PFSK-1 (cell line): Measurements from ENCODE around the gene PTPN4.

Source experiments
- FOXP2 ChIP-seq: optimal IDR thresholded peaks from 2 replicates; pipeline ENCODE3; 2011; ENCODE audit warnings: borderline replicate concordance, control low read depth, inconsistent platforms; ENCODE audit not compliant: insufficient read depth; ENCODE audit errors: extremely low read length, extremely low read depth
- POLR2AphosphoS5 ChIP-seq: IDR thresholded peaks from 2 replicates; pipeline ENCODE4 v1.6.1; 2012; ENCODE audit warnings: low read depth, mild to moderate bottlenecking, control low read depth, low read length, moderate library complexity
- SIN3A ChIP-seq: IDR thresholded peaks from 2 replicates; pipeline ENCODE4 v1.6.1; 2012; ENCODE audit warnings: mild to moderate bottlenecking, low read length, moderate library complexity, borderline replicate concordance; ENCODE audit not compliant: insufficient read depth
- TAF1 ChIP-seq: IDR thresholded peaks from 2 replicates; pipeline ENCODE4 v1.6.1; 2012; ENCODE audit warnings: low read length, control low read depth, borderline replicate concordance; ENCODE audit not compliant: insufficient read depth
- TF ChIP-seq, protein P1 (sequence below), 2 experiments: IDR thresholded peaks; 2 replicates each; pipeline versions ENCODE4 v1.6.1 to v1.8.0; 2011 to 2012; ENCODE audit warnings: low read depth in 2 of 2, low read length in 2 of 2, control low read depth in 1 of 2, inconsistent platforms in 1 of 2, mild to moderate bottlenecking in 1 of 2, moderate library complexity in 1 of 2; ENCODE audit not compliant: insufficient read depth in 1 of 2

The PTPN4 gene

GRCh38 chr2:119860924-119861323 lies 101.2 kb downstream of the PTPN4 start:
- no peak for TF ChIP-seq FOXP2
- TF ChIP-seq TAF1 = no peak
- TF ChIP-seq, protein P1, sequence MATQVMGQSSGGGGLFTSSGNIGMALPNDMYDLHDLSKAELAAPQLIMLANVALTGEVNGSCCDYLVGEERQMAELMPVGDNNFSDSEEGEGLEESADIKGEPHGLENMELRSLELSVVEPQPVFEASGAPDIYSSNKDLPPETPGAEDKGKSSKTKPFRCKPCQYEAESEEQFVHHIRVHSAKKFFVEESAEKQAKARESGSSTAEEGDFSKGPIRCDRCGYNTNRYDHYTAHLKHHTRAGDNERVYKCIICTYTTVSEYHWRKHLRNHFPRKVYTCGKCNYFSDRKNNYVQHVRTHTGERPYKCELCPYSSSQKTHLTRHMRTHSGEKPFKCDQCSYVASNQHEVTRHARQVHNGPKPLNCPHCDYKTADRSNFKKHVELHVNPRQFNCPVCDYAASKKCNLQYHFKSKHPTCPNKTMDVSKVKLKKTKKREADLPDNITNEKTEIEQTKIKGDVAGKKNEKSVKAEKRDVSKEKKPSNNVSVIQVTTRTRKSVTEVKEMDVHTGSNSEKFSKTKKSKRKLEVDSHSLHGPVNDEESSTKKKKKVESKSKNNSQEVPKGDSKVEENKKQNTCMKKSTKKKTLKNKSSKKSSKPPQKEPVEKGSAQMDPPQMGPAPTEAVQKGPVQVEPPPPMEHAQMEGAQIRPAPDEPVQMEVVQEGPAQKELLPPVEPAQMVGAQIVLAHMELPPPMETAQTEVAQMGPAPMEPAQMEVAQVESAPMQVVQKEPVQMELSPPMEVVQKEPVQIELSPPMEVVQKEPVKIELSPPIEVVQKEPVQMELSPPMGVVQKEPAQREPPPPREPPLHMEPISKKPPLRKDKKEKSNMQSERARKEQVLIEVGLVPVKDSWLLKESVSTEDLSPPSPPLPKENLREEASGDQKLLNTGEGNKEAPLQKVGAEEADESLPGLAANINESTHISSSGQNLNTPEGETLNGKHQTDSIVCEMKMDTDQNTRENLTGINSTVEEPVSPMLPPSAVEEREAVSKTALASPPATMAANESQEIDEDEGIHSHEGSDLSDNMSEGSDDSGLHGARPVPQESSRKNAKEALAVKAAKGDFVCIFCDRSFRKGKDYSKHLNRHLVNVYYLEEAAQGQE (IDR thresholded peaks at IDR 0.05; ENCODE audit: insufficient read depth in 1 of 2, low read depth in 2 of 2, low read length in 2 of 2) = no peak

DNA sequence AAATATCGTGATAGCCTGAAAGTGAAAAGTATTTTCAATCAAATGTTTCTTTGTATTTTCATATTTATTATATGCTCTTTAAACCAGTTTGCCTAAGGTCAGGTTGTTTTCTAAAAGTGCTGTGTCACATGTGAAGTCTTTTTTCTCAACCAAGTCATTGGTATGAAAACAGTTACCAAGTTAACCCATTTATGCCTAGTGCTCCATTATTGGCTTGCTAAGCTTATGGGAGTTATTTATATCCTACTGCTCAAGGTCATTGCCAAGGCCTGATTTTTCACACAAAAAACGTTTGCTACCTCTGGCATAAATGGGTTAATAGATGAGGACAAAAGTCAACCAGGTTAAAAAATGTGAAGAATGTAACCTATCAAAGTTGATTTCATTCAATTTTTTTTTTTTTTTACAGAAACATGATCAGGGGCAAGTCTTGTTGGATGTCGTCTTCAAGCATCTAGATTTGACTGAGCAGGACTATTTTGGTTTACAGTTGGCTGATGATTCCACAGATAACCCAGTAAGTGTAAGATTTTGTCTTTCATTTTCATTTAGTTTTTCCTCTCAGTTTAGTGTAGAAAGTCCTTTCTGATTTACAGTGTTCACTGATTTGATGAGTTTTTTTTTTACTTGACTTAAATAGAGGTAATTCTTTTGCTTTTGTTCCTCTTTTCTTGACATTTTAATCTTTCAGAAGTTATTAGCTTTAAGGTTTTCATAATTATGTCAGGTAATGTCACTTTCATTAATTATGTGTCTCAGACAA lies 102.6 kb downstream of the PTPN4 start:
- no peak for TF ChIP-seq TAF1
- no peak for TF ChIP-seq FOXP2
- no peak for TF ChIP-seq SIN3A
- no peak for TF ChIP-seq POLR2AphosphoS5
- TF ChIP-seq, protein P1 (IDR thresholded peaks at IDR 0.05; ENCODE audit: insufficient read depth in 1 of 2, low read depth in 2 of 2, low read length in 2 of 2) = no peak

- TF ChIP-seq POLR2AphosphoS5 = no peak
Measured at GRCh38 chr2:119864318-119864717, 104.6 kb downstream of the PTPN4 start.

DNA sequence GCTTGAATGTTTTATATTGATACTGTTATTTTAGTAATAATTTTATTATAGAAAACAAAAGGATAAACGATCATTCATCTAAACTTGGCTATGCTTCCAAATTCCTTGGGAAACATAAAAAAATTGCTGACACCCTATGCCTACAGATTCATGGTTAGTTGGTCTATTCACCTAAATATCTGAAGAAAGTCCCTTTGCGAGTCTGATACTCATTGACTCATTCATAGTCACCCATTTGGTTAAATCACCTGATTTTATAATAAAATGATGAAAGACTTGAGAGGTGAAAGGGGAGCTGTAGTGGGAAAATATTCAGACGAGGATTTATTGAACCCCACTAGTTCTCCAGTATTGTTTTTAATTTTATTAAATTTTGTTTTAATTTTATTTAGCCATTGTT lies 112.0 kb downstream of the PTPN4 start:
- TF ChIP-seq POLR2AphosphoS5 (no peak), FOXP2 (no peak), TAF1 (no peak), SIN3A (no peak)
- TF ChIP-seq, protein P1 (IDR thresholded peaks at IDR 0.05; ENCODE audit: insufficient read depth in 1 of 2, low read depth in 2 of 2, low read length in 2 of 2) = no peak

DNA sequence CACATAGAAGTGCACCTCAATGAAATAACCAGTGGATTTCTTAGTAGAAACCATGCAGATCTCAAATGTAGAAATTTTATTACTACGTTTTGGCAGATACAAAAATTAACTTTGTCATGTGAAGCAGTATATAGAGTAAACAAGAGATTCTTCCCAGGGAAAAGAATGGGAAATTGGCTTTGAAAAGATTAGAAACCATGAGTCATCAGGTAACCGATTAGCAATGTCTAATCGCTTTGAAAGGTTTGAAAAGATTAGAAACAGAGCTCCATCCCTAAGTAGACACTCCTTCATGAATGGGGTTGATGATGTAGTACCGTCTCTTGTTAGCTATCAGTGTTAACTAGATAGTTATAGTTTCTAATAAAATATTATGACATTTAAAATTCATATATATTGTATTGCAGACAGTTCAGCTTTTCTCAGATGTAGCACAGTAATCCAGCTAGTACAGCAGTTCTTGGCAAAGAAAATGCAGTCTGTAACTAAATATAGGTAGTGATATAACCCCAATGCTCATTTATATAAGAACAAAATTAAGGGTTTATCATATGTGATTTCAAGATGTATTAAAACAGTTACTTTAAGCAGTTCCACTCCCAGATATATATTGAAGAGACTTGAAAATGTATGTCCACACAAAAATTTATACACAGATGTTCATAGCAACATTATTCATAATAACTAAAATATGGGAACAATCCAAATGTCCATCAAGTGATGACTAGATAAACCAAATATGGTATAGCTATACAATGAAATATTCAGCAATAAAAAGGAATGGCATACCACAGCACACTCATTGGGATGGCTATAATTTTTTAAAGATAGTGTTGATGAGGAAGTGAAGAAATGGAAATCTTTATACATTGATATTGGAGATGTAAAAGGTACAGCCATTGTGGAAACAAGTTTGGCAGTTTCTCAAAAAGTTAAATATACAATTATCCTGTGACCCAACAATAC lies 113.9 kb downstream of the PTPN4 start:
- no peak for TF ChIP-seq TAF1
- TF ChIP-seq, protein P1 (IDR thresholded peaks at IDR 0.05; ENCODE audit: insufficient read depth in 1 of 2, low read depth in 2 of 2, low read length in 2 of 2) = no peak
- no peak for TF ChIP-seq FOXP2
